IMR-90 (cell line): ENCODE measurements around the gene CD2AP. TPM values are rescaled to one million over a fixed set of nuclear protein-coding genes. Genes with fewer than 3 reads are reported as not detected.

ENCODE experiments used
- ATAC-seq: fragments of 200-7000 bp; cut with Tn5 transposase; 2 replicates; pipeline ENCODE4 v1.9.1; 2020; ENCODE audit warnings: low read depth, mild to moderate bottlenecking, moderate library complexity
- BruUV-seq: library from RNA; stranded (reverse); fragments of 400-500 nt; replicated peaks from 2 replicates; lab custom pipeline; 2021; lab: Mats Ljungman, UMichigan
- CTCF ChIA-PET: fragments of 300-600 bp; formaldehyde crosslinking; extraction: SDS; loops from one replicate; lab custom pipeline; 2021; ENCODE audit warnings: antibody characterized with exemption; lab: Yijun Ruan, JAX
- POLR2A ChIA-PET: fragments of 300-600 bp; sonication (Branson Sonifier 250); formaldehyde crosslinking; loops from one replicate; lab custom pipeline; 2022; ENCODE audit warnings: antibody characterized with exemption; ENCODE audit not compliant: unreplicated experiment; lab: Charles Lee
- DNase-seq: peaks from one replicate; pipeline ENCODE4 v3.0.0; 2013
- H2AFZ ChIP-seq: replicated peaks from 2 replicates; pipeline ENCODE3; 2013; ENCODE audit warnings: low read length, mild to moderate bottlenecking; ENCODE audit not compliant: poor library complexity
- H2AK5ac ChIP-seq: 2 replicates; pipeline ENCODE4 v1.6.1; 2013; ENCODE audit warnings: low read depth, low read length, inconsistent platforms
- H2AK9ac ChIP-seq: replicated peaks from 2 replicates; pipeline ENCODE3; 2013; ENCODE audit warnings: mild to moderate bottlenecking, low read depth, low read length, moderate library complexity; ENCODE audit not compliant: poor library complexity
- H2BK120ac ChIP-seq: 2 replicates; pipeline ENCODE4 v1.6.1; 2013; ENCODE audit warnings: low read depth, low read length, inconsistent platforms
- H2BK15ac ChIP-seq: 3 replicates; pipeline ENCODE4 v1.6.1; 2013; ENCODE audit warnings: low read depth, low read length, inconsistent platforms
- H2BK20ac ChIP-seq: 2 replicates; pipeline ENCODE4 v1.6.1; 2013; ENCODE audit warnings: low read depth, mild to moderate bottlenecking, inconsistent platforms, low read length, moderate library complexity
- H2BK5ac ChIP-seq: 2 replicates; pipeline ENCODE4 v1.6.1; 2013; ENCODE audit warnings: mild to moderate bottlenecking, low read depth, low read length, inconsistent platforms; ENCODE audit not compliant: poor library complexity, severe bottlenecking
- H3K14ac ChIP-seq: replicated peaks from 2 replicates; pipeline ENCODE4 v1.6.1; 2013; ENCODE audit warnings: low read depth, low read length, inconsistent platforms
- H3K18ac ChIP-seq: 2 replicates; pipeline ENCODE4 v1.6.1; 2013; ENCODE audit warnings: low read depth, low read length, control low read depth
- H3K23ac ChIP-seq: 2 replicates; pipeline ENCODE4 v1.6.1; 2013; ENCODE audit warnings: low read depth, low read length, inconsistent platforms
- H3K27ac ChIP-seq: 2 replicates; pipeline ENCODE4 v1.5.1; 2013; ENCODE audit warnings: mild to moderate bottlenecking, control low read depth, low read length; ENCODE audit not compliant: insufficient read depth
- H3K27me3 ChIP-seq: 2 replicates; pipeline ENCODE4 v1.6.1; 2013; ENCODE audit warnings: low read length; ENCODE audit not compliant: control insufficient read depth, insufficient read depth
- H3K36me3 ChIP-seq: 2 replicates; pipeline ENCODE4 v1.6.1; 2013; ENCODE audit warnings: low read length, mixed read lengths; ENCODE audit not compliant: control insufficient read depth, insufficient read depth
- H3K4ac ChIP-seq: 2 replicates; pipeline ENCODE4 v1.6.1; 2013; ENCODE audit warnings: low read depth, low read length, inconsistent platforms
- H3K4me1 ChIP-seq: 2 replicates; pipeline ENCODE4 v1.6.1; 2013; ENCODE audit warnings: low read length, mixed read lengths; ENCODE audit not compliant: control insufficient read depth, insufficient read depth
- H3K4me2 ChIP-seq: 2 replicates; pipeline ENCODE4 v1.6.1; 2013; ENCODE audit warnings: low read depth, mild to moderate bottlenecking, control low read depth, low read length, moderate library complexity
- H3K4me3 ChIP-seq: 2 replicates; pipeline ENCODE4 v1.5.1; 2013; ENCODE audit warnings: low read depth, mild to moderate bottlenecking, control low read depth, low read length, moderate library complexity; ENCODE audit not compliant: insufficient read depth
- H3K56ac ChIP-seq: 2 replicates; pipeline ENCODE4 v1.6.1; 2013; ENCODE audit warnings: low read length, inconsistent platforms; ENCODE audit not compliant: insufficient read depth; ENCODE audit errors: extremely low read depth
- H3K79me1 ChIP-seq, 2 experiments: 2 replicates each; pipeline ENCODE4 v1.6.1; 2013; ENCODE audit warnings: low read length in 2 of 2, inconsistent platforms in 1 of 2, low read depth in 1 of 2
- H3K9ac ChIP-seq: 2 replicates; pipeline ENCODE4 v1.6.1; 2013; ENCODE audit warnings: low read depth, low read length, control low read depth
- H3K9me1 ChIP-seq: 2 replicates; pipeline ENCODE4 v1.6.1; 2013; ENCODE audit warnings: low read length, inconsistent platforms; ENCODE audit not compliant: insufficient read depth
- H3K9me3 ChIP-seq: 2 replicates; pipeline ENCODE4 v1.6.1; 2013; ENCODE audit warnings: low read length; ENCODE audit not compliant: control insufficient read depth, insufficient read depth
- H4K20me1 ChIP-seq: 2 replicates; pipeline ENCODE4 v1.6.1; 2013; ENCODE audit warnings: low read length, inconsistent platforms; ENCODE audit not compliant: insufficient read depth
- H4K5ac ChIP-seq: 2 replicates; pipeline ENCODE4 v1.6.1; 2013; ENCODE audit warnings: mild to moderate bottlenecking, low read depth, low read length, control low read depth
- H4K8ac ChIP-seq, 2 experiments: 2 replicates each; pipeline ENCODE4 v1.6.1; 2013; ENCODE audit warnings: low read depth in 2 of 2, low read length in 2 of 2, control low read depth in 1 of 2, inconsistent platforms in 1 of 2
- H4K91ac ChIP-seq: 2 replicates; pipeline ENCODE4 v1.6.1; 2013; ENCODE audit warnings: low read depth, low read length, inconsistent platforms; ENCODE audit not compliant: insufficient read depth
- CTCF ChIP-seq: conservative IDR thresholded peaks from 2 replicates; pipeline ENCODE4 v1.5.1; 2012; ENCODE audit warnings: mild to moderate bottlenecking, low read depth, low read length, improper control_type of control experiment
- WGBS, 2 experiments: methylation state at CpG; one replicate each; pipeline versions ENCODE4 v1.1.5 to v1.1.7; 2013; ENCODE audit warnings: missing lambda C conversion rate in 2 of 2; ENCODE audit not compliant: insufficient read length in 1 of 2; ENCODE audit errors: extremely low coverage in 2 of 2; 5-methylcytosine and 5-hydroxymethylcytosine counted together
- dilution Hi-C: fragments of 300-500 bp; cut with HindIII; formaldehyde crosslinking; loops from one replicate; pipeline ENCODE4 v1.14.3; 2018; ENCODE audit warnings: low sequenced_read_pairs; ENCODE audit not compliant: unreplicated experiment
- in situ Hi-C: fragments of 300-500 bp; cut with MboI; formaldehyde crosslinking; loops from 3 replicates; pipeline ENCODE4 v1.14.3; 2019; ENCODE audit warnings: low sequenced_read_pairs, inconsistent platforms, mixed read lengths
- intact Hi-C: fragments of 100-400 bp; cut with micrococcal nuclease; formaldehyde crosslinking; loops from 2 replicates; pipeline ENCODE4 v1.10.0; 2022
- polyA plus RNA-seq, 3 experiments: library from polyadenylated mRNA; depleted of rRNA; stranded (reverse); fragments of >200 nt; gene quantifications; 2 replicates each; pipeline ENCODE4 v1.2.3, GENCODE V29; 2012; ENCODE audit warnings: low replicate concordance in 1 of 3
- total RNA-seq: library from RNA; depleted of rRNA; stranded (reverse); fragments of >200 nt; gene quantifications from 2 replicates; pipeline ENCODE4 v1.2.3, GENCODE V29; 2012

The CD2AP gene
- total and polyA plus RNA-seq, 2 of the 4 experiments (the other 2 are of a cell fraction) = 5.3 to 7.5 TPM

GRCh38 chr6:47476781-47477496, 650 bp upstream of the CD2AP start:
- H4K20me1 ChIP-seq = peaks cover 4% of the 10 kb centered on the region; the same call in 1 of the 2 replicates
- intact Hi-C loops = loop anchor here (2.0 to 5.0 kb wide), 5 partner anchors 62 to 380 kb away; no protein-coding TSS in a partner anchor
- H2AK9ac ChIP-seq = peak overlapping the region; percentile 90
- H3K9ac ChIP-seq = peak overlapping the region; percentile 96
- H3K9me1 ChIP-seq = no peaks in the 10 kb centered on the region
- H2BK5ac ChIP-seq = peak overlapping the region; percentile 25
- H3K4ac ChIP-seq = peak overlapping the region; percentile 60; the same call in 1 of the 2 replicates
- H4K8ac ChIP-seq = peak overlapping the region; percentile 69 to 90
- peak overlapping the region; percentile 44; the same call in 1 of the 2 replicates for H3K27ac ChIP-seq
- no TSS peak for BruUV-seq
- peak overlapping the region; percentile 86 for H3K4me2 ChIP-seq
- no peaks in the 10 kb centered on the region; the same call in 1 of the 2 replicates for H3K4me1 ChIP-seq
- peak overlapping the region; percentile 92 for H3K4me3 ChIP-seq
- ChIA-PET POLR2A (interaction anchor here (0.7 kb wide), 2 partner anchors 13 to 123 kb away, joined by 13 to 16 read pairs; no protein-coding TSS in a partner anchor), CTCF (interaction anchor here (0.6 kb wide), 1 partner anchor 317 kb away, joined by 4 read pairs; no protein-coding TSS in a partner anchor)
- H3K18ac ChIP-seq = no peak overlapping the region
- no peaks in the 10 kb centered on the region for H3K9me3 ChIP-seq
- DNase-seq = no peak
- no peak overlapping the region; the same call in 1 of the 2 replicates for H2BK20ac ChIP-seq
- H3K14ac ChIP-seq = peak overlapping the region; percentile 90
- peaks cover 0 to 22% of the 10 kb centered on the region in 2 experiments; a peak in 3 of 4 replicates for H3K79me1 ChIP-seq
- no peaks in the 10 kb centered on the region for H3K36me3 ChIP-seq
- peak overlapping the region; percentile 69 for H3K56ac ChIP-seq
- H3K23ac ChIP-seq = peak overlapping the region; percentile 92
- H2BK120ac ChIP-seq = peak overlapping the region; percentile 80
- H3K27me3 ChIP-seq = no peaks in the 10 kb centered on the region
- no peak overlapping the region for H4K91ac ChIP-seq
- H4K5ac ChIP-seq = peak overlapping the region; percentile 16
- no peak overlapping the region; the same call in 2 of the 3 replicates for H2BK15ac ChIP-seq
- no peak for TF ChIP-seq CTCF
- in situ Hi-C loops = no loop called here
- 6% methylated on average over 8 of the region's 21 CpGs; no CpG with 5 or more reads in 1 of the 2 experiments for WGBS, 2 experiments
- ATAC-seq = no peak
- dilution Hi-C loops = no loop called here
- H2AFZ ChIP-seq = peak overlapping the region; percentile 99
- no peak overlapping the region for H2AK5ac ChIP-seq
